Erythroblast (primary cell): ENCODE data around the gene LGALS9B.
"Not testable (repeated sequence)": the region's sequence is repeated elsewhere in the genome, so short reads cannot be mapped to it uniquely, and the experiment has no call there.

ENCODE experiments used
- DNase-seq, 2 experiments: peaks; one replicate each; lab custom pipeline; 2025; lab: John Stamatoyannopoulos, UW

Gene LGALS9B

DNA sequence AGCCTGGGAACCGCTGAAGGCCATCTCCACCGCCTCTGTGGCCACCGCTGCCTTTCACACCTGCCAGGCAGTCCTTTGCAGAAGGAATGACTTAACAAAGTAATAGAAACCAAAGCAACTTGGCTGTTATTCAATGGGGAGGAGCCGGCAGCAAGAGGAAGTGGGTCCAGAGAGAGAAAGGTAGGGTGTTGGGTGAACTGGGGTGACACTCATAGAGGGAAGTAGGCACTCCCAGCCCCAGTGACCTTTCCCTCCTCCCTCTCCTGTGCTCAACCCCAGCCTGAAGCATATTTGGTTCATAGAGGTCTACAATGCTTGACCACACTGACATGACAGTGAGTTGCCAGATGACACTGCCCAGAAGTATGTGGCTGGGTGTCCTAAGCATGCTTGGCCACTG lies at the start of gene LGALS9B:
TSS of gene LGALS9B (minus strand) at position 93 of the 400 bp plus-strand sequence. CDS start at position 24, 69 bp downstream.
- not testable (repeated sequence) for DNase-seq

DNA sequence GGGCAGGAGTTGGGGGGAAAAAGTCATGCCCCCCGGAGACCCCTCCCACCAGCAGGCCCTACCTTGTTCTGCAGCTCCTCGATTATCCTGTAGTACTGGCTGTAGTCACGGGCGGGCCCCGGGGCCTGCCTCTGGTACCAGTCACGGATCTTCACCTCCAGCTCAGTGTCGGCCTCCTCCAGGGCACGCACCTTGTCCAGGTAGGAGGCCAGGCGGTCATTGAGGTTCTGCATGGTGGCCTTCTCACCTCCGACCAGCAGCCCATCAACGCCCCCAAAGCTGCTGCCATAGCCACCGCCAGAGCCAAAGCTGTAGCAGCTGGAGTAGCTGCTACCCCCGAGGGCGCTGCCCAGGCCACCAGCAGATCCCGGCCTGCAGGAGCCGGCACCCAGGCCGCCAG lies 49.6 kb upstream of the LGALS9B start:
- not testable (repeated sequence) for DNase-seq

DNA sequence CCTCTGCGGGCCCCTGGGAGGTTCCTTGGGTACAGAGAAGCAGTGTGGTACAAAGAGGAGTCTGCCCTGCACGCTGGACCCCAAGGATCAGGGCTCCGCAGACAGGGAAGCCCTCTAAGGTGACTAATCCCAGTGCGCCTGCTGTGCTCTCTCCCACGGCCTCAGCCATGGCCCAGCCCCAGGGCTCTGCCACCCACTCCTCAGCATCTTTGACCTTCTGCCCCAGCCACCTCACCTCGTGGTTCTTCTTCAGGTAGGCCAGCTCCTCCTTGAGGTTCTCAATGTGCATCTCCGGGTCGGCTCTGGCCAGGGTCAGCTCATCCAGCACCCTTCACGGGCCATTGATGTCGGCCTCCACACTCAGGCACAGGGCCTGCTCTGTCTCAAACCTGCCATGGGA lies 47.8 kb upstream of the LGALS9B start:
- not testable (repeated sequence) for DNase-seq

DNA sequence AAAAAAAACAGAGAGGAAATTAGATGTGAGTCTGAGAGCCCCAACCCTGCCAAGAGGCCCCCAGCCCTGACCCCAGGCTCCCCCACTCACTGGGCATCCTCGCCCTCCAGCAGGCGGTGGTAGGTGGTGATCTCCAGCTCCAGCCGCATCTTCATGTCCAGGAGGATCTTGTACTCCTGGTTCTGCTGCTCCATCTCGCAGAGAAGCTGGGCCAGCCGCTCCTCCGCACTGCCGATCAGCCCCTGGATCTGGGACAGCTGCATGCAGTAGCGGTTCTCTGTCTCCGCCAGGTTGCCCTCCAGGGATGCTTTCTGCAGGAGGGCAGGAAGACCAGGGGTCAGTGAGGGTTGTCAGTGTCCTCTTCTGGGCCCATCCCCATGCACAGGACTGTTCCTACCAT lies 46.2 kb upstream of the LGALS9B start:
- not testable (repeated sequence) for DNase-seq

DNA sequence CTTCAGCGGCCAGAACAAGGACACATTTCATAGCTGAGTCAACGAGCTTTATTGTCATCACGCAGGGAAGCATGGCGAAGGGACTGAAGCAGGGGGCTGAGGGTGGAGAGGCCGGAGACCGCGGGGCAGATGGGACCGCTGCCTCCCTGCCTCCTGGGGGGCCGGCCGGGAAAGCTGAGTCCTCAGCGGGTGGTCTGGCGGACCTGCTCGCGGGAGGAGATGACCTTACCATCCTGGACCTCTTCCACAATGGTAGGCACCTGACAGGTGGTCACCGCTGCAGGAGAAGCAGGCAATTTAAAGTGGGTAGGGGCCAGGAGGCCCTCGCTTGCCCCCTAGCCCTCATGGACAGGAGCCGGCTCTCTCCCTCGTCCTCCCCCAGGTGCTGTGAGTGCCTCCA lies 45.0 kb upstream of the LGALS9B start:
- DNase-seq: not testable (repeated sequence)

DNA sequence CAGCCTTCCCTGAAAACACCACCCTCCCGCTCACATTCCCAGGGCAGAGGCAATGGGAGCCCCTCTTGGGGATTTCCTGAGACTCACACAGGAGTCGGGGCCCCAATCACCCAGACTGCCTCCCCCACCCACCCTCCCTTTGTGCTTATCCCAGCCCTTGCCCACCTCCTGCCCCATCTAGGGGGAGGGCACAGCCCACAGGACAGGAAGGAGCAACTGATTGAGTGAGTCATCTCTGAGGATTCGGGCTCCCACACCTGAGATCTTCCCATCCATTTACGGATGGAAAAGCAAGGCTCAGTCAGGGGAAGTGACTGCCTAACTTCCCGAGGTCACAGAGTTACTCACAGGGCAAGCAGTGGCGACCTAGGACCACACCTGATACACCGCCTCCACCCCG lies 44.4 kb upstream of the LGALS9B start:
- not testable (repeated sequence) for DNase-seq

DNA sequence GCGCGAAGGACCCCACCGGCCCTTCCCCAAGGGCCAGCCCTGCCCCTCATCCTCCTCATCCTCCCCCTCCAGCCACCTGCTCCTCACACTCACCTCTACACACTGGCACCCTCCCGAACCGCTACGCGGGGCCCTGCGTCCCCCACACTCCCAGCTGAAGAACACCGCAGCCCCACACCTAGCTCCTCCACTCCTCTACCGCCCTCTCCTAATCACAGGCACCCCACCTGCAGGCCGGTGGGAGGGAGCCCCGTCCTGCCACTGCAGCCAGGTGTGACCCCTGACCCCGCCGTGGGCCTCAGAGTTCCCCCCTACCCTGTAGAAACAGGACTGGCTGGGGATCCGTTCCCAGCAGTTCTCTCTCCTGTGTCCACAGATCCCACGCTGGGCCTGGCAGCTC lies 38.0 kb upstream of the LGALS9B start:
- not testable (repeated sequence) for DNase-seq

DNA sequence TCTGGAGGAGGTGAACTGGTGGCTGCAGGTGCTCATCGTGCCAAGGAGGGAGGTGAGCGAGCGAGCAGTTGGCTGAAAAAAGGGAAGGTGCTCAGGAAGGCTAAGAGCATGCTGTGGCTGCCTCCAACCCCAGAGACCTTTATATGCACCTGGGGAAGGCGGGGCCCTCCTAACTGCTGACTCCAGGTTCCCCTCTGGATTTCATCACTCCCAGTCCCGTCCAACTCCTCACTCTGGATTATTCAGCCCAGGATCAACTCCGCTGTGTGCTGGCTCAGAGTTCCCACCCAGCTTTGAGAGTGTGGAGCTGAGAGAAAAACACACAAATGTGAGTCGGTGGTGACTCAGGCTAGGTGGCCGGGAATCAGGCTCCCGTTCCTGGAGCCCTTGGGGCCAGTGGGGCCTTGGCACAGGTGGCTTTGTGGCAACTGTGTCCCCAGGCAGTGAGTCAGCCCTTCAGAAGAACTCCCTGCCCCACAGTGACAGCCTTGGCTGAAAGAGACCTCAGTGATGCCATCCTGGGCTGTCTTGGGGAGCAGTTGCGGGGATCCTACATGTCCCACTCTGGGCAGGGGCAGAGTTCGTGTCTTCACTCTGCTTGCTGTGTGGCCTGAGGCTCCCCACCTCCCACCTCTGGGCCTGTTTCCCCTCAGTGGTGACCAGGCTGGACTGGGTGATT lies 37.2 kb upstream of the LGALS9B start:
- not testable (repeated sequence) for DNase-seq

DNA sequence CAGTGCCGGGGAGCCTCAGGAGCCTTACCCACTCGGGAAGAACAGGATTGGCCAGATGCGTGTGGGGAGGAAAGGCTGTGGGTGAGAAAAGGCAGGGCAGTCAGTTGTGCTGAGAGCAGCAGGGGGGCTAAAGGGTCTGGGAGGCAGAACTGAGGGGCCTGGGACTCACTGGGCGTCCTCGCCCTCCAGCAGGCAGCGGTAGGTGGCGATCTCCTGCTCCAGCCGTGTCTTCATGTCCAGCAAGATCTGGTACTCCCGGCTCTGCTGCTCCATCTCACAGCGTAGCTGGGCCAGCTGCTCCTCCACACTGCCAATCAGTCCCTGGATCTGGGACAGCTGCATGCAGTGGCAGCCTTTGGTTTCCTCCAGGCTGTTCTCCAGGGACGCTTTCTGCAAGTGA lies 34.6 kb upstream of the LGALS9B start:
- DNase-seq: not testable (repeated sequence)

DNA sequence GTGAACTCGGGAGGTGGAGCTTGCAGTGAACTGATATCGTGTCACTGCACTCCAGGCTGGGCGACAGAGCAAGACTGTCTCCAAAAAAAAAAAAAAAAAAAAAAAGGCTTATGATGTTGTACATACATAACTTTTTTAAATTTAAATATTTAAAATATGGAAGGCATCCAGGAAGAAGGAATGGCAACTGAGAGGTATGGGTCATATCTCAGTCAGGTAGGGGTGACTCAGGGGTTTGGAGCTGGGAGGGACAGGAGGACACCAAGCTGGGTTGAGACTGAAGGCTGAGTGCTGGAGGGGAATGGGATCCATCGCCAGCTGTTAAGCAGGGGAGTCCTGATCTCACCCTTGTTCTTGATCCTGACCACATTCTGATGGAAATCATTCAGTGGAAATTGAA lies 33.0 kb upstream of the LGALS9B start:
- not testable (repeated sequence) for DNase-seq

DNA sequence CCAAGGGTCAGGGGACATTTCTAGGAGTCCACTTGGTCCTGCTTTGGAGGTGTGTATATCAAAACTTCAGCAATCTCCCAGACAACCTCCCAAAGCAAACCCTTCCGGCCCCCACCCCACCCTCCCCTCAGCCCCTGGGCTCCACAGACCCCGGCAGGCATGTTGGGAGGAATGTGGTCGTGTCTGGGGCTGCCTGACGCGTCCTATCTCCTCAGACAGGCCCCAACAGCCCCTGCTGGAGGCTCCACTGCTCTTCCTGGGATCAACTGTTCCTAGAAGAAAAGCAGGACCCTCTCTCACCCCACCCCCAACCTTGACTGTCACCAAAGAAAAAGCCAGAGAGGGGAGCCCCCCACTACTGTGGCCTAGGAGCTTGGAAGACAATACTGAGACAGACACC lies 28.1 kb upstream of the LGALS9B start:
- DNase-seq: not testable (repeated sequence)

DNA sequence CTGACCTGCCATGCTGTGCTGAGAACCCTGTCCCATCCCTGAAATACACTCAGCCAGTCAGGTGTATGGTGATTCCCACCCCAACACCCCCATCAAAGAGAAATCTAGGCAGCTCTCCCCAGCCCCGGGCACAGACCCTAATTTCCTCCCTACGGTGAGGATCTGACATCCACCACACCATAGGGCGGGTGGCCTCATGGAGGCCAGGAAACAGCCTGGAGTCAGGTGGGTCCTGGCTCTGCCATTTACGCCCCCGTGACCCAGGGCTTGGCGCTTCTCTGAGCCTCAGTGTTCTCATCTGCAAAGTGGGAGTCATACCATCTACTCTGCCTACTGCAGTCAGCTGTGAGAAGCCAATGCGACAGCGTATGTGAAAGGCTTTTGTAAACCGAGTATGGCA lies 27.4 kb upstream of the LGALS9B start:
- not testable (repeated sequence) for DNase-seq

DNA sequence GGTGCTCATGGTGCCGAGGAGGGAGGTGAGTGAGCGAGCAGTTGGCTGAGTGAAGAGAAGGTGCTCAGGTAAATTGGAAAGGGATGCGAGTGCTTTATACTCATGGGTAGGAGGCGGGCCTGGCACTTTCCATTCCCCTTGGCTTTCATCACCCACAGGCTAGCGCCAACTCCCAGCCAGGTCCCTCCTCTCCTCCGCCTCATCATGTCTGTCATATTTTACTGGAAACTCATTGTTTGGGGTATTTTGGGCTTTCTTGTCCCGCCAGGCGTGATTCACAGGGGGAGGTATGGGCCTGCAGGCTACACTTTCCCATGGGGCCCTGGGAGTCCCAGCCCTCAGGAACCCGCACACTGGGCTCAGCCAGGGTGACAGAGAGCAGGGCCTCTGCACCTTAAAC lies 26.8 kb upstream of the LGALS9B start:
- not testable (repeated sequence) for DNase-seq

DNA sequence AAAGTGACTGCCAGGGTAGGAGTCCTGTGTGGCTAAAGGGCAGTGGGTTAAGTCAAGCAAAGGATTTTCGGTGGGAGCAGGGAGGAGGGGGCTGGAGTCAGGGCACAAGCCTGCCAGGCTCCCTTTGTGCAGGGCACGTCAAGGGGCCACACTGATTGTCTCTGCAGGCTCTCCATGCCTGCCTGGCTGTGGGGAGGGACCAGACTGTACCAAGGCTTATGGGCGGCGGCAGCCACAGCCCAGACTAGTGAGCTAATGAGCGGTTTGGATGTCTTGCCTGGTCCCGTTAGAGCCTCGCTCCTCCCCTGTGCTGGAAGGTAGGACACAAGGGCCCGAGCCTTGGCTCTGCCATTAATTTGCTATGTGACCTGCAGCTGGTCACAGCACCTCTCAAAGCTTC lies 25.6 kb upstream of the LGALS9B start:
- not testable (repeated sequence) for DNase-seq

DNA sequence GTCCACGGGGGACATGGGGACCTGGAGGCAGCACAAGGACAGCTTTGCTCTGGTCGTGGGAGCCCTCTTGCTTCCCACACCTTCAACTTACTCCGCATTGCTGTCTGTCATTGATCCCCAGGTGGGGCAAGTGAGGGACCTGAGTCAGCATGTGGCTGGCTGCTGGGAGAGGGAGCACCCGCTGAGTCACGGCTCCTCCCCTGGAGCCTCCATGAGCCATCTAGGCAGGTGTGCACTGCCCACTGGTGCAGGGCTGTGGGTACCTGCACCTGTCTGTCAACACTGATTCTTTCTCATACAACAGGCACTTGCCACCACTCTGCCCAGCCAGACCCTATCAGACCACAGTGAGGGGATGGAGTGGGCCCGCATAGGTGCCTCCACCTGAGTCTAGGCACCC lies 24.8 kb upstream of the LGALS9B start:
- not testable (repeated sequence) for DNase-seq

DNA sequence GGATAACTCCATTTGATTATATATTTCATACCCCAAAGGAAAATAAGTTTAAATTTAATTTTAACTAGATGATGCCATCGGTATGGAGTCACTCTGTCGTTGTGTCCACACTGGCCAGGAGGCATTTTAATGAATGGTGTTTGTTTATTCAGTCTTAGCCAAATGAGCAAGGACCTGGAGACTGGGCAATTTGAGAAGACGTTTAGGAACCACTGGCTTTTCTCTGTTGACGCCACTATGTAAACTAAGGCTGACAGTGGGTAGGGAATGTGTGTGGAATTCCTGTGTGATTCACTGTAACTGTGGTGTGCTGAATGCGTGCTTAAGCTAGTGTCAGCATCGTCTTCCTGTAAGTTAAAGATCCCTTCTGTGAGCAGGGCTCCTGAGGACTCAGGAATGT lies 17.6 kb upstream of the LGALS9B start:
- DNase-seq: not testable (repeated sequence)

DNA sequence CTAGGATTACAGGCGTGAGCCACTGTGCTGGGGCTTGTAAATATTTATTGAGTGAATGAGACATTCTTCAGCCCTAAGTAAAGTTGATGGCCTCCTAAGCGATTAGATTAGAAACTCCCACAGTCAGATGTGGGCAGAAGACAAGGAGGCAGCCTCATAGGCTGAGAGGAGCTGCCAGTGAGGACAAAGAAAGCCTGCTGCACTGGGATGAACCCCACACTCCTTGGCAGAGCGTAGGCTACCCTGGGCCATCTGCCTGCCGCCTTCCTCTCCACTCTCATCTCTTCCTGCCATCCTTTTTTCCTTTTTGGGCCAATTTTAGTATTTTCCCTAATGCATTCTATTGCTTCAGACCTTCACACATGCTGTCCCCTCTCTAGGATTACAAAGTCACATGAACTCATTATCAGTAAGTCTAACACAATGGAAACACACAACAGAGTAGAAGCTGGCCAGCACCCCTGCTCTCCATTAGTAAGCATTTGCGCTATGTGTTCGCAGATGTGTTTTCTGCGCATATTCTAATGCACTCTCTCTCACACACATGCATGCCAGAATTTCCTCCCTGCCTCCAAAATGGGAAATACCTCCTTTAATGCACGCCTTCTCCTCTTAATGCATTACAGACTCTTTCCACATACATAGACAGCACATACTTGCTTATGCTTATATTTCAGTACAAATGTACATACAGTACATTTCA lies 12.7 kb upstream of the LGALS9B start:
- not testable (repeated sequence) for DNase-seq

DNA sequence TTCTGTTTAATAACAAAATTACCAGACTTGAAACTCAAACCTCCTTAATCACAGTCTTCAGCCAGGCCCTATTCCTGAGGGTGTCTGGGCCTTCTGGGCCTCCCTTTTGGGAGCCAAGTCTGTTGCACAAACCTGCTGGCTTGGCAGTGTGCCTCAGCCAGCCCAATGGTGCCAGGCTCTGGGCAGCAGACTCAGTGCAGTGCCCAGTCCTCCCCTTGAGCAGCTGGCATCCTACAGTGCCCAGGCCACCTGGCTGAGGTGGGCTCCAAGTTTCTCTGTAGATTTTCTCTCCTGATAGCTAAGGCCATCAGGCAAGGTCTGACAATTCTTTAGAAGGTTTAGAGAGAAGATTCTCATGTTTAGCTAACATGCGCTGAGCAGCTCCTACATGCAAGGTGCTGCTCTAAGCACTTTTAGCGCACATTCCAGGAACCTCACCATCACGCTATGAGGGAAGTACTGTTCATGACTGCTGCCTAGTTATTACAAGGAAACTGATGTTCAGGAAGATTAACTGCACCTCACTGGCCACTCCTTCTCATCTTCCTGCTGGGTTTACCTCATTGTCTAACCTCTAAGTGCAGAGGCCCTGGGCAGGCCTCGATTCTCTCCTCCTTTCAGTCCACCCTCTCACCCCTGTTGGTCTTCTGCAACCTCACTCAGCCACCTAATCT lies 10.2 kb upstream of the LGALS9B start:
- not testable (repeated sequence) for DNase-seq

DNA sequence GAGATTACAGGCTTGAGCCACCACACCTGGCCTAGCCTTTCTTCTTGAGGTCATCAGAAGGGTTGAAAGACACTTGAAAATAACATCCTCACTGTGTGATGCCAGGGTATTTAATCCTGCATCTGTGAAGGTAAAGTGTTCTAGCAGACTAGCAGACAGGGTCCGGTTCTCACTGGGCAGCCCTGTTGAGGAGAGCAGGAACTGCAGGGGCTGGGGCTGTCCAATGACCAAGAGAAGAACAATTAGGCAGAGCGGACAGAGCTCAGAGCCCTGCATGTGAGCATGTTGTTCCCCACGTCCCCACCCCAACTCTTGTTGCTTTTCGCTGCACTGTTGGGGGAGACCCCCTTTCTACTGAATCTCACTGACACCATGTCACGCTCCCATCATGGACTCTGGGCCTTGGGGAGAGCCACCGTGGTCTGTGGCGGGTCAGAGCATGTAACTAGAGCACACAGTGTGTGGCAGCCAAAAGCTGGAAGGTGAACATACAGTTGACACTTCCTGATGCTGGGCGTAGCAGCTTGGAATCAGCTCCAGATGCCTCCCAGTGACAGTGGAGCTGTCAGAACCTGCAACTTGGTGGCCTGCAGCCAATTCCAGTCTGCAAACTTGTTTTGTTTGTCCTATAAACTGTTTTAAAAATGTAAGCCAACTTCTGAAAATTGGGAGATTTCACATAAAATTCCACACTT lies 7.9 kb upstream of the LGALS9B start:
- not testable (repeated sequence) for DNase-seq

DNA sequence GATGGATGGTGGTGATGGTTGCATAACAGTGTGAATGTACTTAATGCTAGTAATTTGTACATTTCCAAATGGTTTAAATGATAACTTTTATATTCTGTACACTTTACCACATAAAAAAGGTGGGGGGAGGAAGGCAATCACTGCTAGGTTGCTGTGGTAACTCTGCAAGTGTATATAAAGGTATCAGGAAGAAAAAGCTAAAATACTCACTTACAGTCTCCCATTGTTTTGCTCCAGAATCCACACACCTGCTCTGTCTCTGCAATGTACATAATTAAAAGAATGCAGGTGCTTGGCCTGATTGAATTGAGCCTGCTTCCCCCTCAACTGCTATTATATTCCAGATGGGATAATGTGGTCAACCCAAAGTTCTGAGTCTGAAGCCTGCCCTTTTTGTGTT lies 6.7 kb upstream of the LGALS9B start:
- not testable (repeated sequence) for DNase-seq

DNA sequence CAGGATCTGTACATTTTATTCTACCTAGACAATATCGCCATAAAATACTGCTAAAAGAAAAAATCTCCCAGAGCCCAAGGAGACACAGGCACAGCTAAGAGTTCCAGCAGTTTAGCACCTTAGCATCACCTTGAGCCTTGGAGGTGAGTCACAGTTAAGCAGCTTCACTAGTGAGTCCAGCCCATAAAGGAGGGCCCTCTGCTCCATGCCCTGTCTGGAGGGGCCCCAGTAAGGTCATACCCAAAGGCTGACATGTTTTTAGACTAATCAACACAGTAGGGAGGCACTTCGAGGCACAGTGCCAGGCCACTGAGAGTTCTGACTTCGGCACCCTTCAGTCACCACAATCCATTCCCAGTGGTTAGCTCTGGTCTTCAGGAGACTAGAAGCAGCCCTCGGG lies 2.6 kb upstream of the LGALS9B start:
- not testable (repeated sequence) for DNase-seq

DNA sequence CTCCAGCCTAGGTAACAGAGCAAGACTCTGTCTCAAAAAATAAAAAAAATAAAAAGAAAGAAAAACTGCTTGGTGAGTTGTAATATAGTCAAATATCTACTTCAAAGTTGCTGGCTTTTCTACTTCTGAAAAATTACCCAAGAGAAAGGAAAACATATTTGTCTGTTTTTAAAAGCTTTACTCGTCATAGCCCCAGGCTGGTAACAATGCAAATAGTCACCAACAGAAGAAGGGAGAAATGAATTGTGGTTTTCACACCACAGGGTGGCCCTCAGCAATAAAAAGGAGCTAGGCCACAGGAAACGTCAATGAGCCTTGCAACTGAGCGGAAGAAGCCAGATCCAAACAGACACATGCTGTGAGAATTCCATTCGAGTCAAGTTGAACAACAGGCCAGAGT lies 1.8 kb upstream of the LGALS9B start:
- not testable (repeated sequence) for DNase-seq
